Vagina (tissue), 2 donors: ENCODE results near the gene IMMP2L.

Source experiments
- CTCF ChIP-seq, 3 experiments: fragments of 450-650 bp in 2 of 3; fragments of 200-600 bp in 1 of 3; sonication (generic) in 1 of 3; IDR thresholded peaks; one replicate each; pipeline ENCODE4 v1.5.1; 2017 to 2019; ENCODE audit warnings: antibody characterized with exemption in 3 of 3, mild to moderate bottlenecking in 2 of 3, moderate library complexity in 2 of 3
- POLR2AphosphoS5 ChIP-seq, 2 donors: sonication (generic); formaldehyde crosslinking; IDR thresholded peaks; one replicate each; pipeline ENCODE4 v1.9.0; 2017; ENCODE audit warnings: antibody characterized with exemption in 2 of 2, mild to moderate bottlenecking in 2 of 2, low read depth in 1 of 2; ENCODE audit not compliant: insufficient read depth in 1 of 2

DNA sequence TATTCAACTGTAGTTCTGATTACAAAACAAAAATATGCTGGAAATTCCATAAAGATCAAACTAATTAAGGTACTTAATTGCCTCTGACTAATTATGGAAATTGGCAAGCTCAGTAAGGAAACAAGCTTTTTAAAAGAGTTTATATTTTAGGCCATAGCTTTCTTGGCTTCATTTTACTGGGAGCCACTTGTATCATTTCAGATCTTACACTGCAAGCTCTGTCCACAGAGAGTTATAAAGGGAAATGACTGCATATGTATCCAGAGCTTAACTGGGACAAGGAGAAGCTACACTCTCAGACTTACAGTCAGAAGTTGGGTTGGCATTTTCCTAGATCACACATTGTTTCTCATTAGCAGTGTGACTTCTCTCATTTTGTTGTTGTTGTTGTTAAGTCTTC, 379.0 kb downstream of the IMMP2L start:
- TF ChIP-seq CTCF (IDR thresholded peaks at IDR 0.05) (no peak), POLR2AphosphoS5 (IDR thresholded peaks at IDR 0.05; ENCODE audit: insufficient read depth in 1 of 2, low read depth in 1 of 2) (no peak)
